Stimulated activated memory B cell treated with anti-CD40 and anti-IgM and Interleukin-4, amounts not matched to agents 10 μg/mL and 1 μg/mL and 100 μg/mL, for 72 hours (primary cell): ENCODE results near the gene SDK2.

Experiments
- ATAC-seq: fragments of 150-1000 bp; cut with Tn5 transposase; 2 replicates; pipeline ENCODE4 v1.10.0; 2021
- H3K27ac Mint-ChIP-seq: one replicate; pipeline ENCODE4 v1.8.0; 2022; ENCODE audit warnings: mild to moderate bottlenecking, mixed read lengths
- H3K27me3 Mint-ChIP-seq: one replicate; pipeline ENCODE4 v1.8.0; 2022; ENCODE audit warnings: mixed read lengths
- H3K36me3 Mint-ChIP-seq: one replicate; pipeline ENCODE4 v1.8.0; 2022; ENCODE audit warnings: mixed read lengths
- H3K4me1 Mint-ChIP-seq: one replicate; pipeline ENCODE4 v1.8.0; 2022; ENCODE audit warnings: mixed read lengths
- H3K4me3 Mint-ChIP-seq: one replicate; pipeline ENCODE4 v1.8.0; 2022; ENCODE audit warnings: mild to moderate bottlenecking, moderate library complexity, mixed read lengths
- H3K9me3 Mint-ChIP-seq: one replicate; pipeline ENCODE4 v1.8.0; 2022; ENCODE audit warnings: mixed read lengths

Gene SDK2

GRCh38 chr17:73580073-73580710, 64.1 kb downstream of the SDK2 start:
- Mint-ChIP-seq H3K4me3 (no peak overlapping the region), H3K27ac (no peak overlapping the region), H3K36me3 (no peaks in the 10 kb centered on the region)

GRCh38 chr17:73576556-73577098, 67.6 kb downstream of the SDK2 start:
- H3K4me1 Mint-ChIP-seq: peaks cover 52% of the 10 kb centered on the region
- ATAC-seq: no peak
- no peaks in the 10 kb centered on the region for H3K27me3 Mint-ChIP-seq
- H3K27ac Mint-ChIP-seq: peak overlapping the region; percentile 4
- no peaks in the 10 kb centered on the region for H3K36me3 Mint-ChIP-seq
- H3K4me3 Mint-ChIP-seq: no peak overlapping the region
- H3K9me3 Mint-ChIP-seq: no peaks in the 10 kb centered on the region

More at GRCh38 chr17:73580073-73580710, 64.1 kb downstream of the SDK2 start:
- Mint-ChIP-seq H3K4me1 (peaks cover 60% of the 10 kb centered on the region), H3K9me3 (no peaks in the 10 kb centered on the region), H3K27me3 (no peaks in the 10 kb centered on the region)
- ATAC-seq: no peak

DNA sequence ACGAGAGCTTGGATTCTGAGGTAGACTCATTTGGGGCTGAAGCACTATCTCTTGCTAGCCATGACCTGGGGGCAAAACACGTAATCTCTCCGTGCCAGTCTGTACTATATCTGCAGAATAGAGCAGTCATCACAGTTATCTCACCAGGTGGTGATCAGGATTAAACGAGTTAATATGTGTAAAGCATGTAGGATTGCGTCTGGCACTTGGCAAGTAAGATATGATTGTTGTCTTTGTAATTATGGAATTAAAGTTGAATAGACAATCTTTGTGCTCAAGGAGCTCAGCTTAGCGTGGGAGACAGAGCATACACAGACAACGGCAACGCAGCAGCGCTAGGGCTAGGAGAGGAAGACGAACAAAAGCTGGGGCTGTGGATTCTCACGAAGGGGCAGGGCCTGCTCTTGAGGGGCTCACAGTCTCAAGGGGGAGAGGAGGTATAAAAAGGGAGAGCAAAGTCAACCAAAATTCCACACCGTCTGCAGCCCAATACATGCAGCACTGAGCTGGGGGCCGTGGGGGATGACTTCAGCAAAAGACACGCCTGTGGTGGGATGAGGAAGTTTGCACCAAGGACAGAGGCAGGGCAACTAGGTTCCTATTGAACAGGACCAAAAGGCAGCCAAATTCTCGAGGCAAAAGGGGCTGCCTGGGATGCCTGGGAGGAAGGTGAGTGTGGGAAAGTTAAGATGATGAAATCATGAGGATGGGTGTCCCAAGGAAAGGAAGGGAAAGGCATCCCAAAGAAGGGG, 68.6 kb downstream of the SDK2 start:
- H3K4me1 Mint-ChIP-seq: peaks cover 52% of the 10 kb centered on the region
- no peaks in the 10 kb centered on the region for H3K9me3 Mint-ChIP-seq
- no peaks in the 10 kb centered on the region for H3K36me3 Mint-ChIP-seq
- peak overlapping the region; percentile 4 for H3K27ac Mint-ChIP-seq
- H3K4me3 Mint-ChIP-seq: no peak overlapping the region
- H3K27me3 Mint-ChIP-seq: no peaks in the 10 kb centered on the region
- no peak for ATAC-seq

DNA sequence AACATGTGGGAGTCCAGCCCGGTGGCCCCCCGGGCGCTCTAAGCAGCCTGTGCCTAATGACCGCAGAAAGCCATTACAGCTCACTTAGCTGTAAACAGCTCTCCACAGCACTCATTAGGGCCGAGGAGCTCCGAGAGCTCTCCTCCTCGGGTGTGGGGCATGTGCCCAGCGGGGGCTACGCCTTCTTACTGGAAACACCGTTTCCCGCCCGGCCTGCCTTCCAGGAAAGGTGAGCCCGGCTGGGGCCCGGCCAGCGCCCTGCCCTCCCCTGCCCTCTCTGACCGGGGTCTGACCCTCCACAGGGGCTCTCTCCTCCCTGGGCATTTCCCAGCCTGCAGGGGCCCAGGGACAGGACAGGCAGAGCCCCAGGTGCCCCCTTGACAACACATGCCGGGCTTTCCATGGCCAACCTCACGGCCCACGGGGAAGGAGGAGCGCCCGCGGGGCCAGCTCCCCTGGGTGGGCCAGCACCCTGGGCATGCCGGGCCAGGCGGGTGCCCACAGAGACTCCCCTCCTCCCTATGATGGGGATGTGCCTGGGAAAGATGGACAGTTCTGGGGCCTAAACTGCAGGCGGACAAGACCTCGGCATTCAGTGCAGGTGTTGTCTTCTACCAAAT, 72.6 kb downstream of the SDK2 start:
- Mint-ChIP-seq H3K27ac (no peak overlapping the region), H3K36me3 (no peaks in the 10 kb centered on the region), H3K27me3 (no peaks in the 10 kb centered on the region), H3K4me3 (no peak overlapping the region), H3K9me3 (no peaks in the 10 kb centered on the region), H3K4me1 (peaks cover 43% of the 10 kb centered on the region)
- no peak for ATAC-seq

GRCh38 chr17:73569762-73570319, 74.4 kb downstream of the SDK2 start:
- peaks cover 3% of the 10 kb centered on the region for H3K9me3 Mint-ChIP-seq
- H3K4me1 Mint-ChIP-seq: peaks cover 36% of the 10 kb centered on the region
- H3K27ac Mint-ChIP-seq: no peak overlapping the region
- H3K36me3 Mint-ChIP-seq: no peaks in the 10 kb centered on the region
- H3K27me3 Mint-ChIP-seq: no peaks in the 10 kb centered on the region
- H3K4me3 Mint-ChIP-seq: no peak overlapping the region
- ATAC-seq: no peak

- H3K27ac Mint-ChIP-seq: peak overlapping the region; percentile 98
- H3K4me1 Mint-ChIP-seq: peaks cover 39% of the 10 kb centered on the region
- no peaks in the 10 kb centered on the region for H3K36me3 Mint-ChIP-seq
- no peak for ATAC-seq
- H3K4me3 Mint-ChIP-seq: no peak overlapping the region
- no peaks in the 10 kb centered on the region for H3K27me3 Mint-ChIP-seq
- peaks cover 3% of the 10 kb centered on the region for H3K9me3 Mint-ChIP-seq
Measured at GRCh38 chr17:73568934-73569333, 75.3 kb downstream of the SDK2 start.

- no peaks in the 10 kb centered on the region for H3K27me3 Mint-ChIP-seq
- peaks cover 3% of the 10 kb centered on the region for H3K9me3 Mint-ChIP-seq
- ATAC-seq: peak; percentile 88
- peaks cover 26% of the 10 kb centered on the region for H3K4me1 Mint-ChIP-seq
- H3K27ac Mint-ChIP-seq: peak overlapping the region; percentile 98
- H3K36me3 Mint-ChIP-seq: no peaks in the 10 kb centered on the region
- H3K4me3 Mint-ChIP-seq: peak overlapping the region; percentile 52
Measured at GRCh38 chr17:73566905-73567782, 77.1 kb downstream of the SDK2 start.

DNA sequence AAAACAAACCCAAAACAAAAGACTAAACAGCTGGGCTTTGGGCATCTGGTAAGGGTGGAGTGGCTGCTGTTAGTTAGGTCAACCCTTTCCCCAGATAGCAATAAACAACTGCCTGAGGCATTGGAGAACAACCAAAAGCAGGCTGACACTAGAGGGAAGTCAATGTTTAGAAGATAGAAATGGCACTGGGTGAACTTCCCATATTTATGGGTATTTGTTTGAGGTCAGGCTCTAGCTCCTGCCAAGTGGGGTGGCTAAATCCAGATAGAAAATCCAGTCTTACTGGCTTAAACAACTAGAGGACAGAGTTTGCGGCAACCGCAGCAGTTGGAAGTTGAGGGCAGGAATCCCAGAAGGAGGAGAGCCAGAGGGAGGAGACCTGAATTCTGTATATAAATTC, 79.4 kb downstream of the SDK2 start:
- Mint-ChIP-seq H3K4me3 (no peak overlapping the region), H3K27me3 (no peaks in the 10 kb centered on the region), H3K4me1 (peaks cover 41% of the 10 kb centered on the region), H3K36me3 (no peaks in the 10 kb centered on the region), H3K9me3 (peaks cover 3% of the 10 kb centered on the region), H3K27ac (peak overlapping the region; percentile 38)
- no peak for ATAC-seq

- H3K27ac Mint-ChIP-seq: no peak overlapping the region
Measured at GRCh38 chr17:73562896-73563295, 81.3 kb downstream of the SDK2 start.

GRCh38 chr17:73561111-73561510, 83.1 kb downstream of the SDK2 start:
- no peak overlapping the region for H3K4me3 Mint-ChIP-seq
- peak; percentile 39 for ATAC-seq
- no peaks in the 10 kb centered on the region for H3K27me3 Mint-ChIP-seq
- peaks cover 39% of the 10 kb centered on the region for H3K4me1 Mint-ChIP-seq
- H3K36me3 Mint-ChIP-seq: no peaks in the 10 kb centered on the region
- H3K27ac Mint-ChIP-seq: peak overlapping the region; percentile 67
- H3K9me3 Mint-ChIP-seq: peaks cover 2% of the 10 kb centered on the region

More at GRCh38 chr17:73562896-73563295, 81.3 kb downstream of the SDK2 start:
- ATAC-seq: no peak
- H3K36me3 Mint-ChIP-seq: no peaks in the 10 kb centered on the region
- H3K4me1 Mint-ChIP-seq: peaks cover 47% of the 10 kb centered on the region
- H3K27me3 Mint-ChIP-seq: no peaks in the 10 kb centered on the region
- H3K4me3 Mint-ChIP-seq: no peak overlapping the region
- peaks cover 3% of the 10 kb centered on the region for H3K9me3 Mint-ChIP-seq

GRCh38 chr17:73560661-73561060, 83.6 kb downstream of the SDK2 start:
- ATAC-seq: no peak
- H3K27ac Mint-ChIP-seq: peak overlapping the region; percentile 67
- no peaks in the 10 kb centered on the region for H3K36me3 Mint-ChIP-seq
- H3K9me3 Mint-ChIP-seq: no peaks in the 10 kb centered on the region
- peaks cover 39% of the 10 kb centered on the region for H3K4me1 Mint-ChIP-seq
- no peak overlapping the region for H3K4me3 Mint-ChIP-seq
- H3K27me3 Mint-ChIP-seq: no peaks in the 10 kb centered on the region

DNA sequence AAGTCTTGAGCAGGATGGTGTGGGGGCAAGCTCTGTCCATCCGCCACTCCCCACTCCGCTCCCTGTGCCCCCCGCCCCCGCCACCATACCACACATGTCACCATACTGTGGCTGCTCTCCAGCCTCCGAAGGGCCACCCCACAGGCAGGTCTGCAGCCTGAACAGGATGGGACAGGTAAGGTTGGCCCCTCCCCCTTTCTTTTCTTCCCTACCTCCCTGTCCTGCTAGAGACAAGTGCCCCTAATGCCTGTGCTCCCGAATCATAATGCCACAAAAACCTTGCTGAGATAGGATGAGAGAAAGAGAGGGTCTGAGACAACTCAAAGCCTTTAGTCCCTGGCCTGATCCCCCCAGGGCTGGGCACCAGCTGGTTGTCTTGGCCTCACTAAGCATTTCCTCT, 84.7 kb downstream of the SDK2 start:
- no peaks in the 10 kb centered on the region for H3K9me3 Mint-ChIP-seq
- no peaks in the 10 kb centered on the region for H3K36me3 Mint-ChIP-seq
- peak overlapping the region; percentile 42 for H3K27ac Mint-ChIP-seq
- H3K4me3 Mint-ChIP-seq: no peak overlapping the region
- H3K4me1 Mint-ChIP-seq: peaks cover 32% of the 10 kb centered on the region
- no peaks in the 10 kb centered on the region for H3K27me3 Mint-ChIP-seq
- ATAC-seq: no peak

DNA sequence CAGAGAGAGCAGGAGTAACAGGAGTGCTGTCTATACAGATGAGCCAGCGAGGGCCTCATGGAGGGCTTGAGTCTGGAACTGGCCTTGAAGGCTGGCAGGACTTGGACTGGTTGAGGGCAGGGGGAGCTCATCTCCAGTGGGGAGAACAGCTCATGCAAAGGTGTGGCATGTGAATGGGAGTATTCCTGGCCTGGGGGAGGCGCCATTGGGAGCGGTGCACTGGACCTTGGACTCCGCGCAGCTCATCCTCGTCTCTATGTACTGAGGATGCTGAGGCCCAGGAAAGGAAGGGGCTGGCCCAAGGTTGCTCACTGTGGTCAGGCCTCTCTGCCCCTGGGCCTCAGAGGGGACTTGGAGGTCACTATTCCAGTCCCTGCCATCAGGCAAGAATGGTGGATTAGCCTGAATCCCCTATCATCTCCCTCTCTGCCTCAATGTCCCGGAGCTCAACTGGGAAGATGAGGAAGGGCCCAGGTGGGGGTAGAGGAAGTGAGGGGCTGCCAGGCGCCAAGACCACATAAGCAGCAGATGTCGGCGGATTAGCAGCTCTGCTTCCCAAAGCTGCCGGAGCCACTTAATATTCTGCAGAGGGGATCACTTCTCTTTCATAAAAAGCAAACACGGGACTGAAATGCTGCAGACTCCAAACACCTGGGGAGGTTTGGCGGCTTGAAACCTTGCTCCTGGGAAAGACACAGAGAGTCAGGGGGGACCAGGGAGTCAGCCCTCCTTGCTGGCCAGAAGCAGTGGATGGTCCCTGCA, 88.9 kb downstream of the SDK2 start:
- no peaks in the 10 kb centered on the region for H3K27me3 Mint-ChIP-seq
- no peaks in the 10 kb centered on the region for H3K9me3 Mint-ChIP-seq
- ATAC-seq: no peak
- H3K36me3 Mint-ChIP-seq: no peaks in the 10 kb centered on the region
- H3K4me1 Mint-ChIP-seq: peaks cover 33% of the 10 kb centered on the region
- no peak overlapping the region for H3K27ac Mint-ChIP-seq
- no peak overlapping the region for H3K4me3 Mint-ChIP-seq

DNA sequence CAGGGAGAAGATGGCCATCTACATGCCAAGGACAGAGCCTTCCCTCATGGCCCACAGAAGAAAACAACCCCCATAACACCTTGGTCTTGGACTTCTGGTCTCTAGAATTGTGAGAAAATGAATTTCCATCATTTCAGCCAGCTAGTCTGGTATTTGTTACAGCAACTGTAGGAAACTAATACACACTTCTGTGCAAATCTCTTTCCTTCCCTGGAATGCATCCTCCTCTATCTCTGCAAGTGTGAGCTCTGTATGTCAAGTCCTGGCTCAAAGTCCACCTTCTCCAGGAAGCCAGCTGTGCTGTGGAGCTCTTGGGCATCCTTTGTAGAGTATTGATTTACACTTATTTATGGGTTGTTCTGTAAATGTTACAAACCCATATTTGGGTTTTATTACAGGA, 89.7 kb downstream of the SDK2 start:
- no peak overlapping the region for H3K27ac Mint-ChIP-seq
- peaks cover 30% of the 10 kb centered on the region for H3K4me1 Mint-ChIP-seq
- H3K4me3 Mint-ChIP-seq: no peak overlapping the region
- H3K27me3 Mint-ChIP-seq: no peaks in the 10 kb centered on the region
- H3K9me3 Mint-ChIP-seq: no peaks in the 10 kb centered on the region
- no peaks in the 10 kb centered on the region for H3K36me3 Mint-ChIP-seq
- ATAC-seq: no peak
